Endodermal cell (in vitro differentiated cells): ENCODE data around the gene CPLX4. TPM values are rescaled to one million over a fixed set of nuclear protein-coding genes. Genes with fewer than 3 reads are reported as not detected.

Experiments
- DNase-seq: peaks from one replicate; pipeline ENCODE4 v3.0.0-alpha.2; 2017
- H3K27ac ChIP-seq: 2 replicates; pipeline ENCODE4 v1.5.1; 2013; ENCODE audit warnings: mild to moderate bottlenecking, low read depth, low read length, moderate library complexity
- H3K27me3 ChIP-seq: 2 replicates; pipeline ENCODE4 v1.6.1; 2013; ENCODE audit warnings: mild to moderate bottlenecking, low read length, moderate library complexity; ENCODE audit not compliant: insufficient read depth, control insufficient read depth, poor library complexity, severe bottlenecking
- H3K36me3 ChIP-seq: 2 replicates; pipeline ENCODE4 v1.7.0; 2013; ENCODE audit warnings: mild to moderate bottlenecking, low read length, moderate library complexity; ENCODE audit not compliant: control insufficient read depth, insufficient read depth
- H3K4me1 ChIP-seq: one replicate; pipeline ENCODE4 v1.7.0; 2013; ENCODE audit warnings: low read length; ENCODE audit not compliant: control insufficient read depth, insufficient read depth
- H3K4me3 ChIP-seq: 2 replicates; pipeline ENCODE4 v1.5.1; 2013; ENCODE audit warnings: mild to moderate bottlenecking, low read length, moderate library complexity
- H3K9ac ChIP-seq: 2 replicates; pipeline ENCODE4 v1.6.1; 2013; ENCODE audit warnings: mild to moderate bottlenecking, low read length, moderate library complexity; ENCODE audit not compliant: poor library complexity, severe bottlenecking; ENCODE audit errors: extremely low read depth
- H3K9me3 ChIP-seq: 2 replicates; pipeline ENCODE4 v1.6.1; 2013; ENCODE audit warnings: mild to moderate bottlenecking, low read length, moderate library complexity; ENCODE audit not compliant: control insufficient read depth
- H3K27ac Mint-ChIP-seq: 2 replicates; pipeline ENCODE4 v1.8.0; 2020; ENCODE audit warnings: mixed read lengths
- H3K27me3 Mint-ChIP-seq: 2 replicates; pipeline ENCODE4 v1.8.0; 2021; ENCODE audit warnings: mild to moderate bottlenecking, mixed read lengths; ENCODE audit not compliant: insufficient read depth
- H3K36me3 Mint-ChIP-seq: 2 replicates; pipeline ENCODE4 v1.8.0; 2020; ENCODE audit warnings: low read depth, mixed read lengths
- H3K4me1 Mint-ChIP-seq: 2 replicates; pipeline ENCODE4 v1.8.0; 2020; ENCODE audit warnings: mixed read lengths
- H3K4me3 Mint-ChIP-seq: 2 replicates; pipeline ENCODE4 v1.8.0; 2020; ENCODE audit warnings: mild to moderate bottlenecking, moderate library complexity, mixed read lengths
- H3K9me3 Mint-ChIP-seq: 2 replicates; pipeline ENCODE4 v1.8.0; 2020; ENCODE audit warnings: mild to moderate bottlenecking, mixed read lengths
- WGBS, 2 experiments: methylation state at CpG; one replicate each; pipeline versions ENCODE4 v1.1.5 to v1.1.7; 2013; ENCODE audit warnings: missing lambda C conversion rate in 2 of 2, mixed read lengths in 1 of 2; ENCODE audit not compliant: insufficient coverage in 1 of 2, insufficient read length in 1 of 2; 5-methylcytosine and 5-hydroxymethylcytosine counted together
- total RNA-seq, 2 donors: library from RNA; stranded (reverse); fragmentation: NEBNext Ultra II Directional in 1 of 2; extraction: Animal tissue kit (Norgen Biotek cat#: 25700) in 1 of 2; gene quantifications; 2 replicates in 1 of 2; 3 replicates in 1 of 2; pipeline ENCODE4 v1.2.1, GENCODE V29; 2021
- TF ChIP-seq, protein P1 (sequence below): fragments of 200-600 bp; sonication (generic); conservative IDR thresholded peaks from 2 replicates; pipeline ENCODE4 v1.5.0; 2021; ENCODE audit warnings: antibody characterized with exemption, mild to moderate bottlenecking

CPLX4 gene
- total RNA-seq, 2 donors from 2014 or later: not detected

DNA sequence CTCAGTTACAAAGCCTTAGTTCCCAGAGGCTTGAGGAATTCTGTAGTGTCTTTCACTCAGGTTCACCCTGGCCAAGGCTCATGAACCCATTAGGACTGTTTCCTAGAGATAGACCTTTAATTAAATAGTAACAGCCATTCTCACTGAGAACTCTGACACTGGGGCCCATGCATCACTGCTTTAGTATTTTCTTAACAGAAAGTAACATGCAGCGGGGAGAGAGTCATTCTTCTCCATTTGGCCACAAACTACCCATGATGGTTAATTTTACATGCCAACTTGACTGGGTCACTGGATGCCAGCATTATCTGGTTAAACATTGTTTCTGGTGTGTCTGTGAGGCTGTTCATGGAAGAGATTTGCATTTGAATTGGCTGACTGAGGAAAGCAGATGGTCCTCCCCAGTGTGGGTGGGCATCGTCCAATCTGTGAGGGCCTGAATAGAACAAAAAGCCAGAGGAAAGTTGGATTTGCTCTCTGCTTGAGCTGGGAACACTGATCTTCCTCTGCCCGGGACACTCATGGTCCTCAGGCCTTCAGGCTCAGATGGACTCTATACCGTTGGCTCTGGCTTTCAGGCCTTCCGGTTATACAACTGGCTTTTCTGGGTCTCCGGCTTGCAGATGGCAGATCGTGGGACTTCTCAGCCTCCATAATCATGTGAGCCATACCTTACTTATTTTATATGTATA is 5.6 kb upstream of the CPLX4 start:
- no peak overlapping the region for H3K4me3 Mint-ChIP-seq

DNA sequence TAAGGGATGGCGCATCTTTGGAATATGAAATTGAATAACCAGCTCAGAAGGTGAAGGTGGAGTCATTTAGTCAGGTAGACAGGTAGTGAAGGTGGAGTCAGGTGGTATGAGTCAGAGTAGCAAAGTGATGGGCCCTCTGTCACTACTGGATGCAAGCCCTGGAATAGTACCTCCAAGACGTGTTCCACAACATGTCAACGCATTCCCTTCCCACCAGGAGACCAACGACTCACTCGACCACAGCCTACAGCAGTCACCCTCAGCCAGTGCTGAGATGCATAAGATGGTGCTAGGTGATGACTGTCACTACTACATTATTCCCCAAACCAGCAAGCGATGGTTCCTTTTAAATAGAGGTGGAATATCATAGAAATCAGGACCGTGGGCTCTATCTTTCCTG is 6.8 kb downstream of the CPLX4 start:
- Histone ChIP-seq H3K9ac (no peak overlapping the region), H3K4me1 (no peaks in the 10 kb centered on the region), H3K36me3 (no peaks in the 10 kb centered on the region), H3K9me3 (no peaks in the 10 kb centered on the region), H3K4me3 (no peak overlapping the region), H3K27me3 (peaks cover 41% of the 10 kb centered on the region), H3K27ac (no peak overlapping the region)
- H3K27me3 Mint-ChIP-seq: peaks cover 47% of the 10 kb centered on the region
- no peak overlapping the region for H3K4me3 Mint-ChIP-seq
- H3K36me3 Mint-ChIP-seq: no peaks in the 10 kb centered on the region
- 79 to 83% methylated on average over 3 to 7 of the region's 7 CpGs for WGBS, 2 experiments
- H3K4me1 Mint-ChIP-seq: no peaks in the 10 kb centered on the region
- H3K27ac Mint-ChIP-seq: no peak overlapping the region
- DNase-seq: peak; percentile 75
- no peaks in the 10 kb centered on the region for H3K9me3 Mint-ChIP-seq
- TF ChIP-seq, protein P1, sequence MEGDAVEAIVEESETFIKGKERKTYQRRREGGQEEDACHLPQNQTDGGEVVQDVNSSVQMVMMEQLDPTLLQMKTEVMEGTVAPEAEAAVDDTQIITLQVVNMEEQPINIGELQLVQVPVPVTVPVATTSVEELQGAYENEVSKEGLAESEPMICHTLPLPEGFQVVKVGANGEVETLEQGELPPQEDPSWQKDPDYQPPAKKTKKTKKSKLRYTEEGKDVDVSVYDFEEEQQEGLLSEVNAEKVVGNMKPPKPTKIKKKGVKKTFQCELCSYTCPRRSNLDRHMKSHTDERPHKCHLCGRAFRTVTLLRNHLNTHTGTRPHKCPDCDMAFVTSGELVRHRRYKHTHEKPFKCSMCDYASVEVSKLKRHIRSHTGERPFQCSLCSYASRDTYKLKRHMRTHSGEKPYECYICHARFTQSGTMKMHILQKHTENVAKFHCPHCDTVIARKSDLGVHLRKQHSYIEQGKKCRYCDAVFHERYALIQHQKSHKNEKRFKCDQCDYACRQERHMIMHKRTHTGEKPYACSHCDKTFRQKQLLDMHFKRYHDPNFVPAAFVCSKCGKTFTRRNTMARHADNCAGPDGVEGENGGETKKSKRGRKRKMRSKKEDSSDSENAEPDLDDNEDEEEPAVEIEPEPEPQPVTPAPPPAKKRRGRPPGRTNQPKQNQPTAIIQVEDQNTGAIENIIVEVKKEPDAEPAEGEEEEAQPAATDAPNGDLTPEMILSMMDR: no peak

More for the DNA sequence above, 5.6 kb upstream of the CPLX4 start:
- H3K9ac ChIP-seq: no peak overlapping the region
- no peak overlapping the region for H3K27ac ChIP-seq
- H3K4me1 Mint-ChIP-seq: no peaks in the 10 kb centered on the region
- no peaks in the 10 kb centered on the region for H3K9me3 Mint-ChIP-seq
- TF ChIP-seq, protein P1: no peak
- peaks cover 33% of the 10 kb centered on the region for H3K36me3 ChIP-seq
- H3K9me3 ChIP-seq: no peaks in the 10 kb centered on the region
- H3K4me1 ChIP-seq: no peaks in the 10 kb centered on the region
- no peak for DNase-seq
- WGBS, 2 experiments: 83 to 91% methylated on average over 3 to 7 of the region's 7 CpGs
- peaks cover 26% of the 10 kb centered on the region for H3K36me3 Mint-ChIP-seq
- no peak overlapping the region for H3K27ac Mint-ChIP-seq
- H3K4me3 ChIP-seq: no peak overlapping the region
- H3K27me3 Mint-ChIP-seq: peaks cover 1% of the 10 kb centered on the region
- no peaks in the 10 kb centered on the region for H3K27me3 ChIP-seq

DNA sequence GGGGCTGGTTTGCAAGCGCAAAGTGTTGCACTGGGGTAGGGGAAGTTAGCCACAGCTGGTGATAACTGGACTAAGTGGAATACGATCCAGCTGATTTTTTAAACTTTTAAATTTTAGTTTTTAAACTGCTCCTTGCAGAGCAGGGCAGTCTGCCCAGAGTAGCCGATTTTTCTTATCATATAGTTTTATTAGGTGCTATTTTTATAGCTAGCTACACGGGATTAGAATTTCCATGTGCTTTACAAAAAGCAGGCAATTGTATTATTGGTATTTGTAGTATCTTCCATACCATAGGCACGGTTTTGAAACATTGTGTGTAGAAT is 9.6 kb downstream of the CPLX4 start:
- peaks cover 58% of the 10 kb centered on the region for H3K27me3 Mint-ChIP-seq
- H3K4me3 ChIP-seq: peak overlapping the region; percentile 62
- no peak overlapping the region for H3K9ac ChIP-seq
- H3K9me3 Mint-ChIP-seq: no peaks in the 10 kb centered on the region
- no peak for DNase-seq
- H3K36me3 Mint-ChIP-seq: no peaks in the 10 kb centered on the region
- TF ChIP-seq, protein P1: no peak
- H3K27me3 ChIP-seq: peaks cover 57% of the 10 kb centered on the region
- WGBS, 2 experiments: 55 to 77% methylated on average over 4 to 5 of the region's 5 CpGs
- no peak overlapping the region for H3K27ac ChIP-seq
- no peaks in the 10 kb centered on the region for H3K4me1 ChIP-seq
- H3K4me1 Mint-ChIP-seq: no peaks in the 10 kb centered on the region
- no peak overlapping the region for H3K27ac Mint-ChIP-seq
- H3K4me3 Mint-ChIP-seq: peak overlapping the region; percentile 15
- H3K9me3 ChIP-seq: no peaks in the 10 kb centered on the region
- no peaks in the 10 kb centered on the region for H3K36me3 ChIP-seq
